ENCODE results near the gene VPS18.

The VPS18 gene

GRCh38 chr15:40937762-40938535 lies 43.7 kb downstream of the VPS18 start:
- DNase-seq (ENCODE audit: low read depth): no peak

GRCh38 chr15:40938536-40938870 lies 44.3 kb downstream of the VPS18 start:
- no peak for DNase-seq (ENCODE audit: low read depth)

- no peak for DNase-seq (ENCODE audit: low read depth)
Observed at GRCh38 chr15:40940296-40940801, 46.1 kb downstream of the VPS18 start.

- DNase-seq (ENCODE audit: low read depth): no peak
Observed at GRCh38 chr15:40941068-40941527, 46.8 kb downstream of the VPS18 start.

GRCh38 chr15:40941528-40942336 lies 47.5 kb downstream of the VPS18 start:
- peak; percentile 63 for DNase-seq (ENCODE audit: low read depth)

- DNase-seq (ENCODE audit: low read depth): no peak
Observed at GRCh38 chr15:40942337-40942854, 48.1 kb downstream of the VPS18 start.

GRCh38 chr15:40942878-40943277 lies 48.6 kb downstream of the VPS18 start:
- no peak for DNase-seq (ENCODE audit: low read depth)

GRCh38 chr15:40943764-40944365 lies 49.6 kb downstream of the VPS18 start:
- no peak for DNase-seq (ENCODE audit: low read depth)

- no peak for DNase-seq (ENCODE audit: low read depth)
Observed at GRCh38 chr15:40944510-40945296, 50.5 kb downstream of the VPS18 start.

- DNase-seq (ENCODE audit: low read depth): no peak
Observed at GRCh38 chr15:40948706-40949473, 54.6 kb downstream of the VPS18 start.

GRCh38 chr15:40949756-40950207 lies 55.5 kb downstream of the VPS18 start:
- no peak for DNase-seq (ENCODE audit: low read depth)

- no peak for DNase-seq (ENCODE audit: low read depth)
Observed at GRCh38 chr15:40951764-40952163, 57.5 kb downstream of the VPS18 start.

GRCh38 chr15:40952301-40952900 lies 58.2 kb downstream of the VPS18 start:
- DNase-seq (ENCODE audit: low read depth): no peak

GRCh38 chr15:40952901-40953712 lies 58.9 kb downstream of the VPS18 start, which contains the start of gene CHAC1:
CHAC1 (plus strand) TSS chr15:40953471; CDS start chr15:40953584, 113 bp downstream.
- peak; percentile 91 for DNase-seq (ENCODE audit: low read depth)

All from CMK (cell line).